GM21786 (cell line): ENCODE results near the gene GPC5.

Source experiments
- ATAC-seq: cut with Tn5 transposase; IDR thresholded peaks from one replicate; pipeline ENCODE4 v1.9.1; 2021; ENCODE audit not compliant: unreplicated experiment

The GPC5 gene

GRCh38 chr13:91454666-91455065, 56.2 kb downstream of the GPC5 start:
- no peak for ATAC-seq

- no peak for ATAC-seq
Measured at GRCh38 chr13:91456837-91457236, 58.4 kb downstream of the GPC5 start.

GRCh38 chr13:91459485-91459884, 61.1 kb downstream of the GPC5 start:
- no peak for ATAC-seq

- no peak for ATAC-seq
Measured at GRCh38 chr13:91464336-91464735, 65.9 kb downstream of the GPC5 start.

GRCh38 chr13:91467236-91467635, 68.8 kb downstream of the GPC5 start:
- no peak for ATAC-seq

GRCh38 chr13:91468301-91468700, 69.9 kb downstream of the GPC5 start:
- peak; percentile 47 for ATAC-seq

- no peak for ATAC-seq
Measured at GRCh38 chr13:91470084-91470621, 71.7 kb downstream of the GPC5 start.

GRCh38 chr13:91470681-91471080, 72.3 kb downstream of the GPC5 start:
- ATAC-seq: no peak

- ATAC-seq: no peak
Measured at GRCh38 chr13:91482427-91482826, 84.0 kb downstream of the GPC5 start.

GRCh38 chr13:91491980-91492379, 93.6 kb downstream of the GPC5 start:
- ATAC-seq: no peak

- ATAC-seq: no peak
Measured at GRCh38 chr13:91493442-91493841, 95.0 kb downstream of the GPC5 start.

GRCh38 chr13:91498298-91498697, 99.9 kb downstream of the GPC5 start:
- ATAC-seq: no peak

- ATAC-seq: no peak
Measured at GRCh38 chr13:91504216-91504615, 105.8 kb downstream of the GPC5 start.

- no peak for ATAC-seq
Measured at GRCh38 chr13:91506759-91507158, 108.3 kb downstream of the GPC5 start.

- no peak for ATAC-seq
Measured at GRCh38 chr13:91510058-91510457, 111.6 kb downstream of the GPC5 start.

GRCh38 chr13:91513790-91514189, 115.4 kb downstream of the GPC5 start:
- no peak for ATAC-seq

GRCh38 chr13:91516799-91517198, 118.4 kb downstream of the GPC5 start:
- ATAC-seq: no peak

- ATAC-seq: no peak
Measured at GRCh38 chr13:91520952-91521351, 122.5 kb downstream of the GPC5 start.

- ATAC-seq: no peak
Measured at GRCh38 chr13:91523116-91523515, 124.7 kb downstream of the GPC5 start.

GRCh38 chr13:91526543-91527033, 128.2 kb downstream of the GPC5 start:
- ATAC-seq: no peak

- ATAC-seq: no peak
Measured at GRCh38 chr13:91529739-91530482, 131.5 kb downstream of the GPC5 start.

GRCh38 chr13:91531646-91532045, 133.2 kb downstream of the GPC5 start:
- ATAC-seq: no peak

GRCh38 chr13:91533354-91533753, 134.9 kb downstream of the GPC5 start:
- ATAC-seq: no peak
